HG02623 (cell line): ENCODE data around the gene CCNF.
"Not testable (repeated sequence)": the region's sequence is repeated elsewhere in the genome, so short reads cannot be mapped to it uniquely, and the experiment has no call there.

Experiments used
- ATAC-seq: cut with Tn5 transposase; IDR thresholded peaks from one replicate; pipeline ENCODE4 v1.9.1; 2021; ENCODE audit warnings: moderate library complexity; ENCODE audit not compliant: unreplicated experiment

CCNF gene

GRCh38 chr16:2429034-2429770 lies at the start of gene CCNF:
Gene CCNF (plus strand): TSS chr16:2429447. CDS start chr16:2429482, 35 bp downstream.
- peak; percentile 78 for ATAC-seq

- ATAC-seq = no peak
These were observed 45.7 kb upstream of the CCNF start for GRCh38 chr16:2383501-2383900.

GRCh38 chr16:2384426-2384825 lies 44.8 kb upstream of the CCNF start:
- ATAC-seq = no peak

GRCh38 chr16:2385190-2385836 lies 43.9 kb upstream of the CCNF start:
- ATAC-seq = no peak

DNA sequence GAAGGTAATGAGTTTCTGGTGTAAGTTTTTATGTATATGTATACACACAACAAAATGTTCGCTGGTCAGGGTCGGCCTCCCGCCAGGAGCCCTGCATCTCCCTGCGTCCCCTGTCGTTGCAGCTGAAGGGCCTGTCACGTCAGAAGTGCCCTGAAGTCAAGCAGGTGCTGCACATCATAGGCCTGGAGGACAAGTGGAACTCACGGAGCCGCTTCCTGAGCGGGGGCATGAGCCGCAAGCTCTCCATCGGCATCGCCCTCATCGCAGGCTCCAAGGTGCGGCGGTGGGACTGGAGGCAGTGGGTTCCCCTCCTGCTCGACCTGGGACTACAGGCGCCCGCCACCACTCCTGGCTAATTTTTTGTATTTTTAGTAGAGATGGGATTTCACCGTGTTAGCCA lies 43.3 kb upstream of the CCNF start:
- ATAC-seq = not testable (repeated sequence)

DNA sequence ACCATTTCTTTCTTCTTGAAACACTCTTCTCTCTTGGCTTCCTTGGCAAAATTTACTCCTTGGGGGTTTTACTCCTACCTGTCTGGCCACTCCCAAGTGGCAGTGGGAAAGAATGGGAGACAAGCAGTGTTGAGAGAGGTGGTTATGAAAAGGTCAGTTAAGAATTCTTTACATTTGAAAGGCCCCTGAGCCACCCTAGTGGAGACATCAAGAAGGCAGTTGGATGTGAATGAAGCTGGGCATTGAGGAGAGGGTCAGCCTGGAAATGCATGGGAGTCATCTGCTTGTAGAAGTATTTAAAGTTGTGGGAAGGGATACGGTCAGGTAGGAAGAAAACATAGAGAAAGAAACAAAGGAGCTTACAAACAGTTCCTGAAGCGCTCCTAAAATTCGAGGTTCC lies 42.3 kb upstream of the CCNF start:
- no peak for ATAC-seq

GRCh38 chr16:2388139-2388874 lies 40.9 kb upstream of the CCNF start:
- ATAC-seq = no peak

DNA sequence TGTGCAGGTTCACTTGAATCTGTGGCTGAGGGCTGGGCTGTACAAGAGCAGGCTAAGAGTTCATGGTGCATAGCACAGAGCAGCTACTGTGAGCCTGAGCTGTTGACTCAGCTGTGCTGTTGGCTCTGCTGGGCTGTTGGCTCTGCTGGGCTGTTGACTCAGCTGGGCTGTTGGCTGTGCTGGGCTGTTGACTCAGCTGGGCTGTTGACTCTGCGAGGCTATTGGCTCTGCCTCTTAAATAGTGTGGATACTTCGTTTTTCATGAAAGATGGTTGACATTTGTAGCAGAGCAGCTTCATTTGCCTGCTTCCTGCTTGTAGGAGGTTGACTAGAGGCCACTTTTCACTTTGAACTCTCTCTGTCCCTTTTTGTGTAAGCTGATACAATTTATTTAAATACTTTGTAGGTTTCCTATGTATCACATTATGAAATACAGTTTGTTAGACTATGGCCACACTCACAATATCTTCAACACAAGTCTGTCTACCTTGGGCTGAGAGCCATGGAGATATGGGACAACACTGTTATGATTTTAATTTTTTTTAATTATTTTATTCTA lies 40.3 kb upstream of the CCNF start:
- no peak for ATAC-seq

GRCh38 chr16:2392025-2392424 lies 37.2 kb upstream of the CCNF start:
- ATAC-seq = no peak

DNA sequence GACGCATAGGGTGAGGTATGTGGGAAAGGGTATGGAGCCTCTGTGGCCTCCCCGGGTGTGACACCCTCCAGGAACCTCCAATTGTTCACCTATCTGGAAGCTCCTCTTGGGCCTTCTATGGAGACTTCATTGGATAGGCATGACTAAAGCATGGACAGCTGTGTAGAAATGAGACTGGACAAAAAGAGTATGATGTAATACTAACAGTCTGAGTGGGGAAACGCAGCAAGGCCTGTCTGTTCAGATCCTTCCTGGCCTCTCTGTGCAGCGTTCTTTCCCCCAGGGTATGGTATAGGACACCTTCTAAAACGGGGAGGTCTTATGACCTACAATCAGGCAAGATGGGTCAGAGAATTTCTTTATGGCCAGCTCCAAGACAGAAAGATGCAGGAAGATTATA lies 30.7 kb upstream of the CCNF start:
- no peak for ATAC-seq

- ATAC-seq = no peak
These were observed 25.1 kb upstream of the CCNF start for GRCh38 chr16:2404099-2404498.

GRCh38 chr16:2415085-2415484 lies 14.2 kb upstream of the CCNF start:
- no peak for ATAC-seq

- ATAC-seq = no peak
These were observed 9.2 kb upstream of the CCNF start for GRCh38 chr16:2420035-2420434.

DNA sequence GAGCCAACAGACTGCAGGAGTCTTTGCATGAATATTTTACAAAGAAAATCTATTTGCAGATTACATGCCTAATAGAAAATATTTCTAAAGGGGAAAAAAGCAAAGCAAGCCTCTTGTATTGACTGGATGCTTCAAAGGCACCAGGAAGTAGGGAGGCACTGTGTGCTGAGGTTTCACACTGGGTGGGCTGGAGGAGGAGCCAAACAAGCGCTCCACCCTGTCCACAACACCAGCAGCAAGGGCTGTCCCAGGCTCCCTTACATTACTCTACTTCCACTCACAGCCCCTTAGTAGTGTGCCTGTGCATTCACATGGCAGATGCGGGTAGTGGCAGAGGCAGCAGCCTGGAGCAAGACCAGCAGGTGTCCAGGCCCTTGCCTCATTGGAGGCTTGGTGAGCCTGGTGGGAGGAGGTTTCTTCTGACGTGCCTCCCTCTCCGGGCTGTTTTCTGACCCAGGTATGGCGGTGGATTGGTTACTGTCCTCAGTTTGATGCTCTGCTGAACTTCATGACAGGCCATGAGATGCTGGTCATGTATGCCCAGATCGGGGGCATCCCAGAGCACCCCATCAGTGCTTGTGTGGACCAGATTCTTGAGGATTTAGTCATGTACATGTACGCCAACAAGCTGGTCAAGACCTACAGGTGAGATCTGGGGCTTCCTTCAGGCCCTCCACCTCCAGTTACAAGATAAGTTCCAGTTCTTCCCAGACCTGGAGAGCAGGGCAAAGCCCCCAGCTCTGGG lies 7.0 kb upstream of the CCNF start:
- ATAC-seq = no peak

GRCh38 chr16:2424061-2425007 lies 4.9 kb upstream of the CCNF start:
- no peak for ATAC-seq

GRCh38 chr16:2425008-2425518 lies 4.2 kb upstream of the CCNF start:
- no peak for ATAC-seq

DNA sequence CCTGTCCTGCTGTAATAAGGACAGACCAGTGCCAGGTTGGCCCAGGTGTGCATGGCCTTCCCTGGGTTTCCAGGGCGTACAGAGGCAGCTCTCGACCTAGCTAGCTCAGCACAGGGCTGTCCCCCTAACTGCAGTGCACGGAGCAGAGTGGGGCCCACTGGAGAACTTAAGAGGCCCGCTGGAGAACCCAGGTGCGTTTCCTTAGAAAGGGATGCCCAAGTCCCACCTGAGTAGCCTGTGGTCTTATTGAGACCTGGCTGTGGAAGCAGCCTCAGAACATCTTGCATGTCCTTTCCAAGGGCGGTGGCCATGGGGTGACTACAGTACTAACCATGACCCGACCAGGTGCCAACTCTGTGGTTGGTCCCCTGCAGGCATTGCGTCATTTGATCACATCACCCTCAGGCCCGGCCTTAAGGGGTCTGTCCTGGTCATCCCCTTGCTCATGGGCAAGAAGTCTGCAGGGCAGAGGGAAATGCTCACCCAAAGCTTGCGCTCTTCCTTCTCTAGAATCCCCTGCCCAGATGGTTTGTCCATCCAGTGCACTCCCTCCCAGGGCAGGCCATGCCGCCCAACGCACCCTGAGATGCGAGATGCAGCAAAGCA lies 3.3 kb upstream of the CCNF start:
- no peak for ATAC-seq

DNA sequence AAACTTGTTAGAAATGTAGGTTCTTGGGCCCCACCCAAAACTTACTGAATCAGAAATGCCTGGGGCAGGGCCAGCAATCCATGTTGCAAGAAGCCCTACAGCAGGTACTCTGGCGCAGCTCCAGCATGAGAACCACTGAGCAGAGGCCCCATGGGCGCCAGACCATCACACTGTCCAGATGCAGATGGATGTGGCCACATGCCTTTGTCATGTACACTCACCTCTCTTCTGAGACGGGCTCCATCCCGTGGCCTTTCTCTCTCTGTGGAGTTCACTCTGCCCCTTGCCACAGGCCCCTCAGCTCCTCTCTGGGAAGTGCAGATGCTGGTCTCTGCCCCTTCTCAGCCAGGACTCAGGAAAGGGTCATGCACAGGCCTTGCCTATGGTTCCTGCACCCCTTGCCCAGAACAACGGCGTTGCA lies 2.3 kb upstream of the CCNF start:
- no peak for ATAC-seq

DNA sequence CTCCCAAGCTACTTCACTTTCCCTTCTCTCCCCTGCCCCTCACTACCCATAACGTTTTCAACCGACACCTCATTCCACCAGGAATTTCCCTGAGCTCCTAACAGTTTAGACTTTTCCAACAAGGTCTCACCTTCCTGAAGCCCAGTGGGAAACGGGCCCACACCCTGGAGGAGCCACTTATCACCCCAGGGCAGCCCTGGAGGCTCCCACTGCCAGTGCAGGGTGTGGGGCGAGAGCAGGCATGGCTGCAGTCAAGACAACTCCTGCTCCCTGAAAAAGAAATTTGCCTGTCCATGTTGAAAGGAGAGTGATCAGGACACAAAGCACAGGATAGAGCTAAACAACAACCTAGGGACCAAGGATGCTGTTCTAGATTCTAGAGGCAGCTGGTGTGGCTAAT lies 1.7 kb upstream of the CCNF start:
- no peak for ATAC-seq
